PC-3 (cell line): Measurements from ENCODE around the gene CCR9. TPM values are rescaled to one million over a fixed set of nuclear protein-coding genes. Genes with fewer than 3 reads are reported as not detected.
A peak's percentile ranks its signal among the peaks of the same experiment; 100 is the strongest.

Experiments
- ATAC-seq: fragments of 200-7000 bp; cut with Tn5 transposase; 2 replicates; pipeline ENCODE4 v1.9.1; 2020; ENCODE audit warnings: mild to moderate bottlenecking, moderate library complexity
- BruUV-seq: library from RNA; stranded (reverse); fragments of 400-500 nt; replicated peaks from 2 replicates; lab custom pipeline; 2021; lab: Mats Ljungman, UMichigan
- CTCF ChIA-PET: fragments of 300-600 bp; sonication (Branson Sonifier 250); formaldehyde crosslinking; loops from one replicate; lab custom pipeline; 2022; ENCODE audit warnings: antibody characterized with exemption; lab: Charles Lee
- POLR2A ChIA-PET: fragments of 300-600 bp; sonication (Branson Sonifier 250); formaldehyde crosslinking; loops from one replicate; lab custom pipeline; 2022; ENCODE audit warnings: antibody characterized with exemption; ENCODE audit not compliant: unreplicated experiment; lab: Charles Lee
- DNase-seq: peaks from one replicate; pipeline ENCODE4 v3.0.0-alpha.2; 2015
- H2AFZ ChIP-seq: fragments of 300-600 bp; sonication (generic); 2 replicates; pipeline ENCODE4 v1.6.0; 2016; ENCODE audit warnings: antibody characterized with exemption, low read length
- H3F3A ChIP-seq: fragments of 300-600 bp; sonication (generic); one replicate; pipeline ENCODE4 v1.6.0; 2017; ENCODE audit warnings: antibody characterized with exemption, low read length, control low read depth, mild to moderate bottlenecking; ENCODE audit not compliant: unreplicated experiment
- H3K27ac ChIP-seq: fragments of 300-600 bp; sonication (generic); 2 replicates; pipeline ENCODE4 v1.5.1; 2016; ENCODE audit warnings: mild to moderate bottlenecking, low read length
- H3K27me3 ChIP-seq: fragments of 300-600 bp; sonication (generic); 2 replicates; pipeline ENCODE4 v1.6.1; 2016; ENCODE audit warnings: low read length, mixed read lengths
- H3K36me3 ChIP-seq: fragments of 300-600 bp; sonication (generic); 2 replicates; pipeline ENCODE4 v1.6.1; 2016; ENCODE audit warnings: low read depth, mixed run types, low read length, mixed read lengths
- H3K4me1 ChIP-seq: fragments of 300-600 bp; sonication (generic); 2 replicates; pipeline ENCODE4 v1.5.1; 2016; ENCODE audit warnings: low read length; ENCODE audit not compliant: insufficient read depth
- H3K4me2 ChIP-seq: fragments of 300-600 bp; sonication (generic); 2 replicates; pipeline ENCODE4 v1.6.0; 2016; ENCODE audit warnings: low read length
- H3K4me3 ChIP-seq: fragments of 300-600 bp; sonication (generic); 2 replicates; pipeline ENCODE4 v1.5.1; 2016; ENCODE audit warnings: mild to moderate bottlenecking, low read length, mixed read lengths
- H3K79me2 ChIP-seq: fragments of 300-600 bp; sonication (generic); 2 replicates; pipeline ENCODE4 v1.6.1; 2017; ENCODE audit warnings: low read length, mixed read lengths
- H3K9ac ChIP-seq: fragments of 300-600 bp; sonication (generic); 2 replicates; pipeline ENCODE4 v1.6.0; 2016; ENCODE audit warnings: mild to moderate bottlenecking, low read length
- H3K9me2 ChIP-seq: fragments of 300-600 bp; sonication (generic); replicated peaks from 2 replicates; pipeline ENCODE4 v1.6.1; 2016; ENCODE audit warnings: mixed run types, low read length, mixed read lengths
- H3K9me3 ChIP-seq: fragments of 300-600 bp; sonication (generic); 2 replicates; pipeline ENCODE4 v1.6.1; 2016; ENCODE audit warnings: low read length, mixed read lengths
- H4K20me1 ChIP-seq: fragments of 300-600 bp; sonication (generic); 2 replicates; pipeline ENCODE4 v1.6.1; 2016; ENCODE audit warnings: low read length, mixed read lengths
- CTCF ChIP-seq: fragments of 300-600 bp; sonication (generic); conservative IDR thresholded peaks from 2 replicates; pipeline ENCODE4 v1.5.1; 2017; ENCODE audit warnings: antibody characterized with exemption, low read depth, mild to moderate bottlenecking, low read length
- EZH2 ChIP-seq: fragments of 300-600 bp; sonication (generic); IDR thresholded peaks from one replicate; pipeline ENCODE4 v1.6.1; 2017; ENCODE audit warnings: antibody characterized with exemption, mild to moderate bottlenecking, low read length; ENCODE audit not compliant: unreplicated experiment
- EZH2phosphoT487 ChIP-seq: fragments of 300-600 bp; sonication (generic); IDR thresholded peaks from 2 replicates; pipeline ENCODE4 v1.6.1; 2018; ENCODE audit warnings: mild to moderate bottlenecking, antibody characterized with exemption, low read length, borderline replicate concordance
- intact Hi-C: fragments of 100-400 bp; cut with micrococcal nuclease; formaldehyde crosslinking; loops from 2 replicates; pipeline ENCODE4 v1.9.0; 2023
- total RNA-seq: library from RNA; depleted of rRNA; stranded (reverse); fragments of >200 nt; gene quantifications from 2 replicates; pipeline ENCODE4 v1.2.3, GENCODE V29; 2014

CCR9 gene
- total RNA-seq, 1 experiment from 2014 or later, result not detected

- ChIA-PET POLR2A (no interaction called here), CTCF (interaction anchor here (0.7 kb wide), 1 partner anchor 9 kb away, joined by 4 read pairs; no protein-coding TSS in a partner anchor)
- Histone ChIP-seq H3K36me3 (no peaks in the 10 kb centered on the region), H3K27me3 (no peaks in the 10 kb centered on the region), H3F3A (no peaks in the 10 kb centered on the region), H3K4me3 (no peak overlapping the region), H3K9ac (no peak overlapping the region), H3K9me2 (no peaks in the 10 kb centered on the region), H2AFZ (no peak overlapping the region), H3K4me1 (peaks cover 28% of the 10 kb centered on the region), H3K9me3 (no peaks in the 10 kb centered on the region), H3K27ac (no peak overlapping the region), H4K20me1 (no peaks in the 10 kb centered on the region), H3K4me2 (no peak overlapping the region), H3K79me2 (no peaks in the 10 kb centered on the region)
- ATAC-seq (peak; percentile 17; the same call in 1 of the 2 replicates), DNase-seq (peak; percentile 44)
- TF ChIP-seq CTCF, result no peak
- TF ChIP-seq EZH2phosphoT487, result no peak
- no peak for TF ChIP-seq EZH2
- BruUV-seq, result no TSS peak
- intact Hi-C loops, result no loop called here
Measured at GRCh38 chr3:45890405-45890804, 4.1 kb downstream of the CCR9 start.

- Histone ChIP-seq H2AFZ (no peak overlapping the region), H3K4me3 (no peak overlapping the region), H3K79me2 (no peaks in the 10 kb centered on the region), H3F3A (no peaks in the 10 kb centered on the region), H4K20me1 (no peaks in the 10 kb centered on the region), H3K9me2 (no peaks in the 10 kb centered on the region), H3K27me3 (no peaks in the 10 kb centered on the region), H3K36me3 (no peaks in the 10 kb centered on the region), H3K9ac (no peak overlapping the region), H3K27ac (no peak overlapping the region), H3K4me1 (peaks cover 36% of the 10 kb centered on the region), H3K4me2 (no peak overlapping the region), H3K9me3 (no peaks in the 10 kb centered on the region)
- no TSS peak for BruUV-seq
- DNase-seq, result no peak
- no peak for TF ChIP-seq EZH2phosphoT487
- TF ChIP-seq CTCF, result no peak
- TF ChIP-seq EZH2, result no peak
- CTCF ChIA-PET, result no interaction called here
- intact Hi-C loops, result no loop called here
- POLR2A ChIA-PET, result interaction anchor here (0.7 kb wide), 1 partner anchor 24 kb away, joined by 4 read pairs; no protein-coding TSS in a partner anchor
- no peak for ATAC-seq
Measured at GRCh38 chr3:45892161-45892560, 5.8 kb downstream of the CCR9 start.

GRCh38 chr3:45894015-45894414 is 7.7 kb downstream of the CCR9 start:
- Histone ChIP-seq H3K9me3 (no peaks in the 10 kb centered on the region), H3K79me2 (no peaks in the 10 kb centered on the region), H2AFZ (no peak overlapping the region), H3K4me2 (no peak overlapping the region), H3K9me2 (no peaks in the 10 kb centered on the region), H3K27ac (no peak overlapping the region), H3K4me1 (peaks cover 25% of the 10 kb centered on the region), H3F3A (no peaks in the 10 kb centered on the region), H3K27me3 (no peaks in the 10 kb centered on the region), H3K4me3 (no peak overlapping the region), H3K36me3 (no peaks in the 10 kb centered on the region), H3K9ac (no peak overlapping the region), H4K20me1 (no peaks in the 10 kb centered on the region)
- BruUV-seq, result no TSS peak
- no peak for ATAC-seq
- ChIA-PET CTCF (no interaction called here), POLR2A (no interaction called here)
- intact Hi-C loops, result no loop called here
- DNase-seq, result no peak
- TF ChIP-seq EZH2phosphoT487 (no peak), EZH2 (no peak), CTCF (no peak)
